GM21447 (cell line): ENCODE measurements around the gene EPHB2.

Experiments
- ATAC-seq: cut with Tn5 transposase; IDR thresholded peaks from one replicate; pipeline ENCODE4 v1.9.1; 2021; ENCODE audit not compliant: unreplicated experiment

The EPHB2 gene

DNA sequence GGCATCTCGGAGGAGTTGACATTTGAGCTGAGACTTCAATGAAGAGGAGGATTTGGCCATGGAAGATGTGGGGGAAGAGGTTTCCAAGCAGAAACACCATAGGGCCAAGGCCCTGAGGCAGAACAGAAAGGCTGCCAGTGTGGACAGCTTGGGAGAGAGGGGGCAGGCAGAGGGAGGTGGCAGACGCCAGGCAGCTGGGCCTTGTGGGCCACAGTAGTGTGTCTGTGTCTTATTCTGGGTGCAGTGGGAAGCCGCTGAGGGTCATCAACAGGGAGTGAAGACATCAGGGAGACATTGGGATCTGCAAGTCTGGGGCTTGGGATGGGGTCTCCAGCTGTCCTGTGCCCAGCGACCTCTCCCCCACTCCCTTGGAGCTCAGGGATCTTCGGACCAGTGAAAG is 165.2 kb downstream of the EPHB2 start:
- ATAC-seq, result no peak

DNA sequence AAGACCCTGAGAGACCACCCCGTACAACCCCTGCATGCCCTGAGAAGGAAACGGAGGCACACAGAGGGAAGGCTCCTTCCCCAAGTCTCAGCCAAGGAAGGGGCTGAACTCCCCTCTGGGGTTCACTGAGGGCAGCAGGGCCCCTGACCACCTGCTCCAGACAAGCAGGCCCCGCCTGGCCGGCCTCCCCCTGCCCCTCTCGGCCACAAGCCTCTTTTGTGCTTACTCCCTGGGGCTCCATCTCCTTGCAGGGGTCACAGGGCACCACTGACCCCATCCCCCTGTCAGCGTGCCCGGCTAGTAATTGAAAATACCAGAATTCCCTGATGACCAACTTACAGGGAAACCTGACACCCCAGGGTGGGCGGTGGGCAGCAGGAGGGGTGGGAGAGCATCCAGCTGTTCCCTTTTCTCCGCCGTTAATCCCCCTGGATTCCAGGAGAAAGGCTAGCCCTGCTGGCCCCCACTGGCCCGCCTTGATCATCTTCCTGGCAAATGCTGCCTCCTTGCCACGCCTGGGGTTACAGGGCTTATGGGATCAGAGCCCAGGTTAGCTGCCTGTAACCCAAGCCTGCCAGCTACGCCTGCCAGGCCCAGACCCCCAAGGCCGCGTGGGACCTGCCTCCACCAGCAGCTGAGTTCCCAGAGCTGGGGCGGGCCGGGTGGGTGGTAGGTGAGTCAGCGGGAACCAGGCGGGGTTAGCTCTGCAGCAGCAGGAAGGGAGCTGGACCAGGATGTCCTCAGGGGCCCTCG is 165.9 kb downstream of the EPHB2 start:
- ATAC-seq, result no peak

DNA sequence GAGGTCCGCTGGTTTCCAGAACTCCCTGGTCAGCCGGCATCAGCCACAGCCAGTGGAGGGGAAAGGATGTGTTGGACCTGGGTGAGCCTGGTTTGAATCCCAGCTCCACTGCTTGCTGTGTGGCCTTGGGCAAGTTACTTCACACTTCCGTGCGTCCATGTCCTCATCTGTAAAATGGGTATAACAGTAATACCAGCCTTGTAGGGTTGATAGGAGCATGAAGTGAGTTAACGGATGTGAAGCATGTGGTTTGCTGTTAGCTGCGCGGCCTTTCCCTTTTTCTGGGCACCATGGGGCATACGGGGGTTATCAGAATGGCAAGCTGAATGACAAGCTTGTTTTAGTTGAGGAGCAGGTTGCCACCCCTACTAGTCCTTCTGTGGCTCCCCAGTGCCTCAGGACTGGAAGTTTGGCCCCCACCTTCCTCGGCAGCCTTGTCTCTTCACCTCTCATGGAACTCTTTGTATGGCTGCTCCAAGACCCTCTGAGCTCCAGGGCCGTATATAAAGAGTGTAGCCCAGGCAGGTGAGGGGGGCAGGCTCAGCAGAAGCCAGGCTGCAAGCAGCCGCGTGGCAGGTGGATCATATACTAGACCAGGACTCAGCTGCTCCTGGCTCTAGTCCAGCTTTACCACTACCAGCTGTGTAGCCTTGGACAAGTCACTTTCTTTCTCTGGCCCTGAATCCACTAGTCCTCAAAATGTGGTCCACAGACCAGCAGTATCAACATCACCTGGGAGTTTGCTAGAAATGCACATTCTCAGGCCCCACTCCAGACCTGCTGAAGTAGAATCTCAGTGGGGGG is 166.7 kb downstream of the EPHB2 start:
- ATAC-seq, result no peak

DNA sequence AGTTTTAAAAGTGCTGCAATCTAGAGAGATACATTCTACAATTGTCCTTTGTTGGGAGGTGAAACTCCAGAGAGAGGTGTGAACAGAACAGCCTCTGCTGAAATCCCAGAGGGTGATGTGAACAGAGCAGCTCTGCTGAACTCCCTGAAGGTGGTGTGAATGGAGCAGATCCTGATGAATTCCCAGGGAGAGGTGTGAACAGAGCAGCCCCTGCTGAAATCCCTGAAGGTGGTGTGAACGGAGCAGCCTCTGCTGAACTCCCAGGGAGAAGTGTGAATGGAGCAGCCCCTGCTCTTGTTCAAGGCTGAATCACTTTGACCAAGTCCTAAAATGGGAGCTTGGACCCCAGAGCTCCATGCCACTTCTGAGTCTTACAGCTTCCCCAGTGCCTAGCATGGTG is 167.3 kb downstream of the EPHB2 start:
- no peak for ATAC-seq

DNA sequence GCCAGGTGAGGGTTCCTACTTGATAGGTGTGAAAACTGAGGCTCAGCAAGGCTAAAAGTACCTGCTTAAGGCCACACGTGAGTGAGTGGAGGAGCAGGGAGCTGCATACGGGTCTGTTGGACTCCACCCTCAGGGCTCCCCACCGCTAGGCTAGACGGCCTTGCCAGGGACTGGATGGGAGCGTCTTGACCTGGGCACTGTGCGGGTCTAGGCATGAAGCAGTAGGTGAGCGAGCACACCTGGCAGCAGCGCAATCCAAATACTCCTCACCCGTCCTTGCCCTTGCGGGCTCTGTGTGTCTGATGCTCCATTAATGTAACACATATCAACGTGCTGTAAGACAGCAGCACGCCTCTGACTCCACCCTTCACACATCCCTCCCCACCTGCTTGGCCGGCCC is 168.0 kb downstream of the EPHB2 start:
- ATAC-seq, result no peak

DNA sequence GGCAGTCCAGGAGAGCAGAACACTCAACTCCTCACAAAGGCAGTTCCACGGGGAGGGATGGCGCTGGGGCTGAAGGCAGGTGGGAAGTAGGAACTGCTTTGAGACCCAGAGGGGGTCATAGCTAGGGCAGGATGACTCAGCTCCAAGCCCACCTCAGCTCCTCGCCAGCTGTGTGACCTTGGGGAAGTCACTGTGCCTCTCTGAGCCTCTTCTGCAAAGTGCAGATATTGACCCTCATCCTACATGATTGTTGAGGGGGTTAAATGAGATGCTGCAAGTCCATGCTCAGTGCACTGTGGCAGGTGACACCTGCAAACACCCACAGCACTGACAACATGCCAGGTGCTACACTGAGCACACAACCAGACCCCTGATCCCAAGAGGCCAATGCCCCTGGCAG is 168.8 kb downstream of the EPHB2 start:
- no peak for ATAC-seq

DNA sequence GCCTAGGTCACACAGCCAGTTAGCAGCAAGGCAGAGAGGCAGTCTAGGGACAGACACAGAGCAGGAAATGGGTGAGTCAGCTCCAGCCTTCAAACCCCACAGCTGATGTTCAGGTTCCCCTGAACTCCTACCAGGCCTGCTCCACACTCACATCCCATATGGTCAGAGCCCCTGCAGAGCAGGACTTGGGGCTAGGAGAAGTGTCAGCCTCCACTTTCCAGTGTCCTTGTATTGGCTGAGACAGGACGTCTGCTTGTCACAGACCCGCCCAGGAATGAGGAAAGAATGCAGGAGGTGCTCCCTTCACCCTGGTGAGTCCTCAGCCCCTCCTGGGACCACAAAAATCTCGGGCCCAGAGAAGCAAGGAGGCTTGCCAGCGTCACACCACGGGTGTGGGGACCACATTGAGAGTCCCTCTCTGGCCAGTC is 169.5 kb downstream of the EPHB2 start:
- ATAC-seq, result no peak

DNA sequence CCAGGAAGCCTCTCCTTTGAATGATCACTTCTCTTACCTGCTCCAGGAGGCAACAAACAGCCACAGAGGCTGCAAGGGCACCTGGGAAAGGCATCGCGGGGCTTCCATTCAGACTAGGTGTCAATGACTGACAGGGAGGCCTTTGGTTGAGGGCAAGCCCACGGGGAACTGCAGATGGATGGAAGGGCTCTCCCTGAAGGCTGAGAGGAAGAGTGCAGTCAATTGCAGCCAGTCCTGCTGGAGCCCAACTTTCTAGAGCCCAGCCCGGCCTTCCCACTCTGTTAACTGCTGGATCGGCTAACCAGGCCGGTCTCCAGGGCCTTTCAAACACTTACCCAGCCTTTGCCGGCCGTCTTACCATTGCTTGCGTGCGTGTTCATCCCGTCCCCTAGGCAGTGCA is 172.8 kb downstream of the EPHB2 start:
- ATAC-seq, result no peak

DNA sequence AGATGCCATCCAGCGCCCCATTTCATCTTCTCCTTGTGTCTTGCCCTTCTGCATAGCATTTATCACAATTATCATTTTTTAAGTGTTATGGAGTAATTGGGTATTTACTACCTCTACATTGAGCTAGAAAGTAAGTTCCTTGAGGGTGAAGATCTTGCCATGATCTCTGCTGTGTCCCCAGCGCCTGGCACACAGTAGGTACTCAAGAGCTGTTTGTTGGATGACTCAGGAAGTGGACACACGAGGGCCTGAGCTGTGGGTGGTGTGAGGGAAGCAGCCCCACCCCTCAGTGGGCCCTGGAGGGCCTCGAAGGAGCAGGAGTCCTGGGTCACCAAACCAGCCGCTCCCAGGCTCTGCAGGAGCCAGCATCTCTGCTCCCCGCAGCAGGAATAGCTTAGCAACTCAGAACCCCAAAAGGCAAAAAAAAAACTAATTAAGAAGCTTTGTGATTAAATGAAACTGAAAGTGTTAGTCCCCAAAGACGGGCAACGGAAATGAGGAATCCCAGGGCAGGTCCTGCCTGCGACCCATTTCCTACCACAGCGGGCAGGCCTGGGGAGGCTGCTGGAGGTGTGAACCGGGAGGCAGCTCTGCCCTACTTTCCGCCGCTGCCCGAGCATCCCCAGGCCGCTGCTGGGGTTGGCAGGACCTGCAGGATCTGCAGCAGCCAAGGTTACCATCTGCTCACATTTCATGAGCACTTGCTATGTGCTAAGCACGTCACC is 174.3 kb downstream of the EPHB2 start:
- ATAC-seq, result no peak

DNA sequence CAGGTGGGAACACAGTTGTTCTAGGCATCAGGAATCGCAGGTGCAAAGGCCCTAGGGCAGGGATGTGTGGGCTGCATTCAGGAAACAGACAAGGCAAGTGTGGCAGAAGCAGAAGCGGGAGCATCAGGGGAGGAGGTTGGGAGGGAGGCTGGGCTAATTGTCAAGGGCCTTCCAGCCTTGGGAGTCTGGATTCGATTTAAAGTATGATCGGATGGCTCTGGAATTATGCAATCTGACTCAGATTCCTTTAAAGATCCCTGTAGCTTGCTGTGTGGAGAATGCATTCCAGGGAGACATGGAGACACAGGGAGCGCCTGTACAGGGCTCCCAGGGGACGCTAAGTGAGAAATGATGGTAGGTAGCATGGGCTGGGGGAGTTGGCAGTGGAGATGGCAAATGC is 175.6 kb downstream of the EPHB2 start:
- ATAC-seq, result no peak

DNA sequence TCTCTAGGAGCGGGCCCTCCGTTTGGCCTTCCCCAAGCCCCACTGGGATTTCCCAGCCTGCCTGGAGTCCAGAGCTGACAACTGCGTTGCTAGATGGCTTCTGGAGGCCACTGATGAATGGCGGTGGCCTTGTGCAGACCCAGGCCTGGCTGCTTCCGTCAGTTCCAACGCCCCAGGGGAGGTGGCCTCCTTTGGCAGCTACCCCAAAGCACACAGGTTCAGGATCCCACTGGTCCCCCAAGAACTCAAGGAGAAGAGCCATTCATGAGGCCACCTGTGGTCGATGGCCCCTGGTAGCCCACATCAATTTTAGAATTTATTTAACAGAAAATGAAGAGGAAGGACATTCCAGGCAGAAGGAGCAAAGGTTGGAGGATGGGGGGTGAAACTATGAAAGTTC is 176.9 kb downstream of the EPHB2 start:
- ATAC-seq, result no peak

DNA sequence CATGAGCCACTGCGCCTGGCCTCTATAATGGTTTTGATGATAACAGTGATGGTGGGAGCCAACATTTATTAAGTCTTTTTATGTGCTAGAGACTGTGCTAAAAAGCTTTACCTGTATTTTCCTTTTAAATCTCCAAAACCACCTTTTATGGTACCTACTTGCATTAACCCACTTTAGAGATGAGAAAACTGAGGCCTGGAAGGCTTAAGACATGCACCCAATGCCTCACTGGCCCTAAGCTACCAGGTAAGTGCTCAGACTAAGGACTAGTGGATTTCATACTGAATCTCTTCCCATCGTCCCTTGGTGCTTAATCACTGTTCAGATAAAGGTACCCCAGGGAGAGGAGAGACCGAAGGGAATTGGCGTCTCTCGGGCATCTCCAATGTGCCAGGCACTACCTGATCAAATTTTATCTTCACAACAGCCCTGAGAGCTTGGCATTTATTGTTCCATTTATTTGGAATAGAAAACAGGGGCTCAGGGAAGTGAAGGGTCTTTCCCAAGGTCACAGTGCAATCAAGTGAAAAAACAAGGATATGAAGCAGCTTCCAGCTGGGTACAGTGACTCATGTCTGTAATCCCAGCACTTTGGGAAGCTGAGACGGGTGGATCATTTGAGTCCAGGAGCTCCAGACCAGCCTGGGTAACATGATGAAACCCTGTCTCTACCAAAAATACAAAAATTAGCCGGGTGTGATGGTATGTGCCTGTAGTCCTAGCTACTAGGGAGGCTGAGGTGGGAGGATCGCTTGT is 177.9 kb downstream of the EPHB2 start:
- ATAC-seq, result no peak

DNA sequence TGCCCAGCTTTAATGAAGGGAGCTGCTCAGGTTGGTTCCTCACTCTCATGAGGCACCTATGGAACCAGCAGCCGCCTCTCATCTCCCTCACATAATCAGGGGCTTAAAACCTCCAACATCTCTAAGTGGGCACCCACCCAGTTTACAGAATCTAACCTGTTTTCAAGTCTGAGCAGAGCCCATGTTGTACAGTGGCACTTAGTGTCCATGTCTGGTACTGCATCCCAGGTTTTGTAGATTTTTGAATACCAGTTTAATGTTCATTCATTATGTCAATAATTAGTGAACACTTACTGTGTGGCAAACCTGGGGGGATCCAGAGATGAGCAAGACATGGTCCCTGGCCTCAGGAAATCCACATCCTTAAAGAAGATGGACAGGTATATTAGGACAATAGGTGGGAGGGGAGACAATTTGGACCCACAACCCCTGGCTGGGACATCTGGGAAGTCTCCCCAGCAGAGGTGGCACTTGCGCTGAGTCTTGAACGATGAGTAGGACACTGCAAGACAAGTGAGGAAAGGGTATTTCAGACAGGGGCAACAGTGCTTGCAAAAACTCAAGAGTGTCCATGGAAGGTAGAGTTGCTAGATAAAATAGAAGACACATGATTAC is 178.7 kb downstream of the EPHB2 start:
- no peak for ATAC-seq

DNA sequence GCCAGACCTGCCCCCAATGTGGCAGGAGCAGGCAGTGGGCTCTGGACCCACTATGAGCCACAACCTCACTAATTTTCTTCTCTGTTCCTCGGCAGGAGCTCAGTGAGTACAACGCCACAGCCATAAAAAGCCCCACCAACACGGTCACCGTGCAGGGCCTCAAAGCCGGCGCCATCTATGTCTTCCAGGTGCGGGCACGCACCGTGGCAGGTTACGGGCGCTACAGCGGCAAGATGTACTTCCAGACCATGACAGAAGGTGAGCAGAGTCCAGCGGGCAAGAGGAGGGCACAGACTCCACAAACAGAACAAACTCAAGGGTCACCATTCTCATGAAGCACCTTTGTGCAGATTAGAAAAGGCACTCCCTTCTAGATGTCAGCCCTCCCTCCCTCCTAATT is 182.2 kb downstream of the EPHB2 start:
- ATAC-seq, result no peak

DNA sequence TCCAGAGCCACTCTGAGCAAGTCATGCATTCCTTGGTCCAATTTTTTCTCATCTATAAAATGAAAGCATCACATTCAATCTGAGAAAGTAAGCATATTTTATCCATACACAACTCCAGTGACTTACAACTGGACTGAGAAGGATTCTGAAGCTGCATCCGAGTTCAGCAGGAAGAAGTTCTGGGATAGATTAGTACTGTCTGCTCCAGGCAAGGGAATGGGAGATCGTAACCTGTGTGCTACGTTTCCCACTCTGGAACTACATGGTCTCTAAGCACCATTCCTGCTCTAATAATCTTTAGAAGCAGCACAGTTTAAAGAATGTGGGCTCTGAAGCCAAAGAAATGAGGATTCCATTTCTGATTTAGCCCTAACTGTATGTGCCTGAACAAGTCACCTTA is 182.7 kb downstream of the EPHB2 start:
- ATAC-seq, result no peak

DNA sequence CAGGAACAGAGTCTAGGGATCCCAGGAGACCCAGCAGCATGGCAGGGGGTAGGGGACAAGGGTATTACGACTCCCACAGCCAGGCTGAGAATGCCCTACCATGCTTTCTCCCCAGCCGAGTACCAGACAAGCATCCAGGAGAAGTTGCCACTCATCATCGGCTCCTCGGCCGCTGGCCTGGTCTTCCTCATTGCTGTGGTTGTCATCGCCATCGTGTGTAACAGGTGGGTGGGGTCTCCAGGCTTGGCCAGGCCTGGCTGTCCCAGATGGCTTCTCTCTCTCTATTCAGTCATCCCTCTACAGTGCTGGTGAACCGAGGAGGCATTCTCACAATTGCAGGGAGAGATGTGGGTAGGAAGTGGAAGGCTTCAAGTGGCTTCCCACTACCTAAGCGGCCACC is 184.7 kb downstream of the EPHB2 start:
- ATAC-seq, result no peak

DNA sequence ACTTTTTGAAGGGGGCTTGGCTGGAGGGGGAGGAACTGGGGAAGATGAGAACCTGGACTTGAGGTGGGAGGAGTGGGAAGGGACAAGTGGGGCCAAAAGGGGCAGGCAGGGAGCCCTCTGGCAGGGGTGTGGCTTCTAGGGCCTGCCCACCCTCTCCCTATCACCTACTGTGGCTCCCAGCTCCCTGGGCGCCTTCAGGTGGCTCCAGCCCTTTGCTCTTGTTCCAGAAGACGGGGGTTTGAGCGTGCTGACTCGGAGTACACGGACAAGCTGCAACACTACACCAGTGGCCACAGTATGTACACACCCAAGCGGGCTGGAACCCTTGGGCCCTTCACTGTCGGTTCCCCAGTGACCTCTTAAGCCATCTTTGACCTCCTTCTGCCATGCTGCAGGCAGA is 185.5 kb downstream of the EPHB2 start:
- ATAC-seq, result no peak

DNA sequence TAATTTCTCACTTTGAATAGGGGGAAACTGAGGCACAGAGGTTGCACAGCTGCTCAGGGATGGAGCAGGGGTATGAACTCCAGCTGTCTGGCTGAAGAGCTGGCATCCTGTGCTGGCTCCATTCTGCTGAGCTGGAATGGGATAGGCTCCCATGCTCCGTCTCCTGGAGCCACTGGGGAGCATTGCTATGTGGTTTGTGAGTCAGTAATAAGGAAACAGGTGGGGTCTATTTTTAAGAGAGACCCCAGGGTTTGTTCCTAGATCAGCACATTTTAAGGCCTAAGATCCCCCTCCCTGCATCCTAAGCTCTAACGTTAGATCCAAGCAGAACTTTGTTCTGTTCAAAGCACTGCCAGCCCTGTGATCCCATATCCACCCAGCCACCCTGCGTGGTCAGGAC is 189.8 kb downstream of the EPHB2 start:
- no peak for ATAC-seq

DNA sequence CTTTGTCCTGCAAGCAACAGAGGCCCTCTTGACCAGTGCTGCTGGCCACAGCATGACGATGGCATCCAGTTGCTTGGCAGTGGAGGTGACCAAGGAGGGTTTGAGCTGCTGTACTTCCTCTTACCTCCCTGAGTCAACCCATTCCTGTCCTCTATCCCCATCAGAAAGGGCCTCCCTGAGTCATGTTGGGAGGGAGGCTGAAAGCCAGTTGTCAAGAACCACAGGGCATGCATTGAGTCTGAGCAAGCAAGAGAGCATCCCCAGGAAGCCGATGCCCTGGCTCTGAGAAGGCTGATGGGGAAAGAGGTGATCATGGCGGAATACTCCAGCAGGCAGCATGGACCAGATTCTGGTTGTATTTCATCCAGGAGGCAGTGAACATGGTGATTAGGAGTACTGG is 192.5 kb downstream of the EPHB2 start:
- ATAC-seq, result no peak

DNA sequence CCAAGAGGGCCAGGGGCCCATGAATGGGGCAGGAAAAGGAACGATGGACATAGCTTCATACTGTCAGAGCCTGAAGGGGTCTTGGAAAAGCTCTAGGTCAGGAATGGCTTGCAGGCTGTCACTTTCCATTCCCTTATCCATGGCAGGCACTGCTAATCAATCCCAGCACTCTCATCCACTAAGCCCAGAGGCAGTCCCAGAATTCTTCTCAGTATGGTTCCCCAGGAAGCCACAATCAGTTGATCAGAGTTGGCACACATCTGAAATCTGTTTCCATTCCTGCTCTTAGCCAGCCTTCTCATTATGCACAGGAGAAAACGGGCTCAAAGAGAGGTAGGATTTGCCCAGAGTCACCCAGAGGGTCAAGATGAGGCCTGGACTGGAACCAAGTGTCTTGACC is 196.3 kb downstream of the EPHB2 start:
- no peak for ATAC-seq

DNA sequence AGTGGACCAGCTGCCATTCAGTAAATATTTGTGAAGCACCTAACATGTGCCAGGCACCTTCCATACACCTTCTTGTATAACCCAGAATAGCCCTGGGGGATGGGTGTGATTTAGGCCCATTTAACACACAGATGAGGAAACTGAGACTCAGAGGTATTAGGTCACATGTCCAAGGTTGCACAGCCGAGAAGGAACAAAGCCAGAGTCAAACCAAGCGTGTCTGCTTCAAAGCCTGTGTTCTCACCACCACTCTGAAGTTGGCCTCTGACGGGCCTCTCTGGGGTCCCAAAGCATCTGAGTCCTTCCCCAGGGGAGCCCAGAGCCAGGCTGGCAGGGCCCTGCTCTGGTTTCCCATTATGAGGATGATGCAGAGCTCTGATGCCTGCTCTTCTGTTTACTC is 196.9 kb downstream of the EPHB2 start:
- no peak for ATAC-seq
